ENCODE measurements around the gene CBFA2T2.

Gene CBFA2T2

GRCh38 chr20:33604991-33605370, 115.1 kb downstream of the CBFA2T2 start:
- in situ Hi-C loops (cut with HindIII; ENCODE audit: low sequenced_read_pairs), result no loop called here
- no peak for DNase-seq (ENCODE audit: low read depth, low spot score)
- TF ChIP-seq, protein P1, sequence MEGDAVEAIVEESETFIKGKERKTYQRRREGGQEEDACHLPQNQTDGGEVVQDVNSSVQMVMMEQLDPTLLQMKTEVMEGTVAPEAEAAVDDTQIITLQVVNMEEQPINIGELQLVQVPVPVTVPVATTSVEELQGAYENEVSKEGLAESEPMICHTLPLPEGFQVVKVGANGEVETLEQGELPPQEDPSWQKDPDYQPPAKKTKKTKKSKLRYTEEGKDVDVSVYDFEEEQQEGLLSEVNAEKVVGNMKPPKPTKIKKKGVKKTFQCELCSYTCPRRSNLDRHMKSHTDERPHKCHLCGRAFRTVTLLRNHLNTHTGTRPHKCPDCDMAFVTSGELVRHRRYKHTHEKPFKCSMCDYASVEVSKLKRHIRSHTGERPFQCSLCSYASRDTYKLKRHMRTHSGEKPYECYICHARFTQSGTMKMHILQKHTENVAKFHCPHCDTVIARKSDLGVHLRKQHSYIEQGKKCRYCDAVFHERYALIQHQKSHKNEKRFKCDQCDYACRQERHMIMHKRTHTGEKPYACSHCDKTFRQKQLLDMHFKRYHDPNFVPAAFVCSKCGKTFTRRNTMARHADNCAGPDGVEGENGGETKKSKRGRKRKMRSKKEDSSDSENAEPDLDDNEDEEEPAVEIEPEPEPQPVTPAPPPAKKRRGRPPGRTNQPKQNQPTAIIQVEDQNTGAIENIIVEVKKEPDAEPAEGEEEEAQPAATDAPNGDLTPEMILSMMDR (IDR thresholded peaks at IDR 0.05; ENCODE audit: low read depth, low read length), result no peak
- H3K4me3 ChIP-seq (ENCODE audit: low read depth, low read length), result no peak overlapping the region

DNA sequence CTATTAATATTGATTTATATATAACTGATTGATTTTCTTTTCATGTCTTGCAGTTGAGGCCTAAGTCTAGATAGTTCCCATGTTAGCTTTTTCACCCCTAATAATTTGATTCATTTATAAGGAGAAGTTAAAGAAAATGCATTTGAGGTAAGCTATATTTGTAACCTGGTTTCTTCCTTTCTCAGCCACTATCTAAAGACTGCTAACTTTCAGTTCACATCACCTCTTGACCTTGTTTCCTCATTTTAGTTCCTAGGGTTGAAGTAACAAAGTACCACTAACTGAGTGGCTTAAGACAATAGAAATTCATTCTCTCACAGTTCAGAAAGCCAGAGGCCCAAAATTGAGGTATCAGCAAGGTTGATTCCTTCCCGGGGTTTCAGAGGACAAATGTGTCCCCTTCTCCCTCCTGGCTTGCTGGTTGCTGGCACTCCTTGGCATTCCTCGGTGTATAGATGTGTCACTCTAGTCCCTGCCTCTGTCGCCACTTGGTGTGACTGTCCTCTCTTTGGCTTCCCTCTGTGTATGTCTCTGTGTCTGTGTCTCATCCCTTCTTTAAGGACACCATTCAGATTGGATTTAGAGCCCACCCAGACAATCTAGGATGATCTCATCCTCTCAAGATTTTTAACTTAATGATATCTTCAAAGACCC, 116.3 kb downstream of the CBFA2T2 start:
- DNase-seq (ENCODE audit: low read depth, low spot score), result no peak
- in situ Hi-C loops (cut with HindIII; ENCODE audit: low sequenced_read_pairs), result no loop called here
- H3K4me3 ChIP-seq (ENCODE audit: low read depth, low read length), result no peak overlapping the region
- TF ChIP-seq, protein P1 (IDR thresholded peaks at IDR 0.05; ENCODE audit: low read depth, low read length), result no peak

DNA sequence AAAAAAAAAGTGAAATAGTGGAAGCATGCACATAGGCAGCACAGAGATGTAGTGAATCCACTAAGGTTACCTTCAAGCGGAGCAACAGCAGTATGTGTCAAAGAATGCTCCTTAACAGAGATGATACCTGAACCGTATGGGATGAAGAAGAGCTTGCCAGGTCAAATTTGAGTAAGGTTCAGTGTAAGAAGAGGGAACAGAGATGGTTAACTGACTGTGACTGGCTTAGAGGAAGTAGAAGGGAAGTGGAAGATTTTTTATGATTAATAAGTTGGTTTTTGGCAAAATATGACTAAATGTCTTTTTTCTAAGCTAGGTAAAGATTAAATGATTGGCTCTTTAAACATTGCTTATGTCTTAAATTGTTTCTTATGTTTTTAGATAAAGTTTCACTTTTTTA, 119.6 kb downstream of the CBFA2T2 start:
- TF ChIP-seq, protein P1 (IDR thresholded peaks at IDR 0.05; ENCODE audit: low read depth, low read length), result no peak
- in situ Hi-C loops (cut with HindIII; ENCODE audit: low sequenced_read_pairs), result no loop called here
- DNase-seq (ENCODE audit: low read depth, low spot score), result no peak

DNA sequence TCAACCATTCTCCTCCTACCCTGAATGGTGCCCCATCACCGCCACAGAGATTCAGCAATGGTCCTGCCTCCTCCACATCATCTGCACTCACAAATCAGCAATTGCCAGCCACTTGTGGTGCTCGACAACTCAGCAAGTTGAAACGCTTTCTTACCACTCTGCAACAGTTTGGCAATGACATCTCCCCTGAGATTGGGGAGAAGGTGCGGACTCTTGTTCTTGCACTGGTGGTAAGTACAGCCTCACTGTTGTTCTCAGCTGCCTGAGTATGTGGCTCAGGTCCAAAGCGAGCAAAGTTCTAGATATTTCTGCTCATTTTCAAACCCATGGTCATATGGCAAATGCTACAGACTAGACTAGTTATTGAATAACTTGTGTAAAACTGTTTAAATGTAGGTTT, 121.2 kb downstream of the CBFA2T2 start:
- in situ Hi-C loops (cut with HindIII; ENCODE audit: low sequenced_read_pairs), result no loop called here
- no peak for DNase-seq (ENCODE audit: low read depth, low spot score)
- TF ChIP-seq, protein P1 (IDR thresholded peaks at IDR 0.05; ENCODE audit: low read depth, low read length), result no peak
- H3K4me3 ChIP-seq (ENCODE audit: low read depth, low read length), result no peak overlapping the region

More for the DNA sequence above, 119.6 kb downstream of the CBFA2T2 start:
- no peak overlapping the region for H3K4me3 ChIP-seq (ENCODE audit: low read depth, low read length)

GRCh38 chr20:33612001-33612400, 122.1 kb downstream of the CBFA2T2 start:
- in situ Hi-C loops (cut with HindIII; ENCODE audit: low sequenced_read_pairs), result no loop called here
- no peak for DNase-seq (ENCODE audit: low read depth, low spot score)
- no peak overlapping the region for H3K4me3 ChIP-seq (ENCODE audit: low read depth, low read length)
- TF ChIP-seq, protein P1 (IDR thresholded peaks at IDR 0.05; ENCODE audit: low read depth, low read length), result no peak

DNA sequence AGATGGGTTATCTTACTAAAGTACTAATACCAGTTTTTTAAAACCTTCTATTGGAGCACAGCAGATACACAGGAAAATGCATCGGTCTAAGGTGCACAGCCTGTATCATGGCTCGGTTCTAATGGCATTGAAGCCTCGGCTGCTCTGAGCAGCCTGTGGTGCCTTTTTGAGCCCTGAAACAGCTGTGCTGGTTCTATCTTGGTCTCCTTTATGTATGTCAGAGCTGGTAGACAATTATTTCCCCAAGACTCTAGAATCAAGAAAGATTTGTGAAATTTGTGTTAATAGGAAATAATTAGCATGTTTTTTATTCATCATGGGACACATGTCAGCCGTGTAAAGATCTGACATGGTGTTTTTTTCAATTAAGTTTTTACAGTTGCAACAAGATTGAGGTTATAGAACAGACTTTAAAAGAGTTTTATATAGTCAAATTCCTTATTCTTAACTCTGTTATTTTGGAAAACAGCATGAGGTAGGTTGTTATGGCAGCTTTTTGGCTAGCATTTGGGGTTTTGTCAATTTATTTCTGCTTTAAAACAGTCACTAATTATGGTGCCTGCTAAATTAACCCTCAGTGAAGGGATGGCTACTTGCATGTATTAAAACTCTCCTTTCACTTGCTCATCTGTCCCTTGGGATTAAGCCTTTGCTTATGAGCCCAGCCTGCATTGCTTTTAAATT, 132.0 kb downstream of the CBFA2T2 start:
- TF ChIP-seq, protein P1 (IDR thresholded peaks at IDR 0.05; ENCODE audit: low read depth, low read length), result no peak
- in situ Hi-C loops (cut with HindIII; ENCODE audit: low sequenced_read_pairs), result no loop called here
- no peak for DNase-seq (ENCODE audit: low read depth, low spot score)
- no peak overlapping the region for H3K4me3 ChIP-seq (ENCODE audit: low read depth, low read length)
